Astrocyte of the cerebellum (primary cell): ENCODE results near the gene XBP1.
"Not testable (repeated sequence)": the region's sequence is repeated elsewhere in the genome, so short reads cannot be mapped to it uniquely, and the experiment has no call there.

Source experiments
- DNase-seq: peaks from one replicate; pipeline ENCODE4 v3.0.0-alpha.2; 2011; ENCODE audit warnings: low read depth
- H3K4me3 ChIP-seq: 2 replicates; pipeline ENCODE4 v1.5.1; 2011; ENCODE audit warnings: mild to moderate bottlenecking, low read depth, low read length, moderate library complexity
- in situ Hi-C: cut with HindIII; loops from 2 replicates; pipeline ENCODE4 v1.10.0; 2017; ENCODE audit warnings: low sequenced_read_pairs
- TF ChIP-seq, protein P1 (sequence below): IDR thresholded peaks from 2 replicates; pipeline ENCODE4 v1.5.1; 2012; ENCODE audit warnings: low read length, low read depth, moderate library complexity, mild to moderate bottlenecking; ENCODE audit errors: missing control alignments

Gene XBP1

DNA sequence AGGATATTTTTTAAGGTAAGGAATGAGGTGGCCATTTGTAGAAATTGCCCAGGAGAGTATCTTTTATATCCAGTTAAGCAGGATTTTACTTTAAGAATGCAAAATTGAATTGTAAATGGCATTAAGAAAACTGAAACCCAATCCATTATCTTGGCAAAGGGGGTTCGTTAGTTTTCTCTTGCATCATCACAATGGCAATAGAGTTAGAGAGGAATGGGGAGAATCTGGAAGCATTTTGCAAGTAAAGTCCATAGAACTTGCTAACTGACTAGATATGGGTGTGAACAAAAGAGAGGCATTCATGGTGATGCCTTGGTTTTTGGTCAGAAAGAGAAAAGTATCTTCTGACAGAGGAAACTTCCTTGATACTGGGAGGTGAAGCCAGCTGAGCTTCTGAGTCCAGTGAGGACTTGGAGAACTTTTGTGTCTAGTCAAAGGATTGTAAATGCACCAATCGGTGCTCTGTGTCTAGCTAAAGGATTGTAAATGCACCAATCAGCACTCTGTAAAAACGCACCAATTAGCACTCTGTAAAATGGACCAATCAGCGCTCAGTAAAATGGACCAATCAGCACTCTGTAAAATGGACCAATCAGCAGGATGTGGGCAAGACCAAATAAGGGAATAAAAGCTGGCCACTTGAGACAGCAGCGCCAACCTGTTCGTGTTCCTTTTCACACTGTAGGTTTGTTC is 31.5 kb downstream of the XBP1 start:
- TF ChIP-seq, protein P1, sequence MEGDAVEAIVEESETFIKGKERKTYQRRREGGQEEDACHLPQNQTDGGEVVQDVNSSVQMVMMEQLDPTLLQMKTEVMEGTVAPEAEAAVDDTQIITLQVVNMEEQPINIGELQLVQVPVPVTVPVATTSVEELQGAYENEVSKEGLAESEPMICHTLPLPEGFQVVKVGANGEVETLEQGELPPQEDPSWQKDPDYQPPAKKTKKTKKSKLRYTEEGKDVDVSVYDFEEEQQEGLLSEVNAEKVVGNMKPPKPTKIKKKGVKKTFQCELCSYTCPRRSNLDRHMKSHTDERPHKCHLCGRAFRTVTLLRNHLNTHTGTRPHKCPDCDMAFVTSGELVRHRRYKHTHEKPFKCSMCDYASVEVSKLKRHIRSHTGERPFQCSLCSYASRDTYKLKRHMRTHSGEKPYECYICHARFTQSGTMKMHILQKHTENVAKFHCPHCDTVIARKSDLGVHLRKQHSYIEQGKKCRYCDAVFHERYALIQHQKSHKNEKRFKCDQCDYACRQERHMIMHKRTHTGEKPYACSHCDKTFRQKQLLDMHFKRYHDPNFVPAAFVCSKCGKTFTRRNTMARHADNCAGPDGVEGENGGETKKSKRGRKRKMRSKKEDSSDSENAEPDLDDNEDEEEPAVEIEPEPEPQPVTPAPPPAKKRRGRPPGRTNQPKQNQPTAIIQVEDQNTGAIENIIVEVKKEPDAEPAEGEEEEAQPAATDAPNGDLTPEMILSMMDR: no peak
- in situ Hi-C loops: no loop called here
- no peak for DNase-seq

GRCh38 chr22:28766628-28767027 is 33.7 kb downstream of the XBP1 start:
- in situ Hi-C loops: no loop called here

More for the DNA sequence above, 31.5 kb downstream of the XBP1 start:
- no peak overlapping the region for H3K4me3 ChIP-seq

GRCh38 chr22:28762000-28762399 is 38.4 kb downstream of the XBP1 start:
- DNase-seq, H3K4me3 ChIP-seq, in situ Hi-C loops: not testable (repeated sequence)

More at GRCh38 chr22:28766628-28767027, 33.7 kb downstream of the XBP1 start:
- DNase-seq: no peak
- TF ChIP-seq, protein P1: no peak
- no peak overlapping the region for H3K4me3 ChIP-seq

GRCh38 chr22:28761449-28761755 is 39.0 kb downstream of the XBP1 start:
- TF ChIP-seq, protein P1: no peak
- DNase-seq: no peak
- in situ Hi-C loops: no loop called here
- no peak overlapping the region for H3K4me3 ChIP-seq

DNA sequence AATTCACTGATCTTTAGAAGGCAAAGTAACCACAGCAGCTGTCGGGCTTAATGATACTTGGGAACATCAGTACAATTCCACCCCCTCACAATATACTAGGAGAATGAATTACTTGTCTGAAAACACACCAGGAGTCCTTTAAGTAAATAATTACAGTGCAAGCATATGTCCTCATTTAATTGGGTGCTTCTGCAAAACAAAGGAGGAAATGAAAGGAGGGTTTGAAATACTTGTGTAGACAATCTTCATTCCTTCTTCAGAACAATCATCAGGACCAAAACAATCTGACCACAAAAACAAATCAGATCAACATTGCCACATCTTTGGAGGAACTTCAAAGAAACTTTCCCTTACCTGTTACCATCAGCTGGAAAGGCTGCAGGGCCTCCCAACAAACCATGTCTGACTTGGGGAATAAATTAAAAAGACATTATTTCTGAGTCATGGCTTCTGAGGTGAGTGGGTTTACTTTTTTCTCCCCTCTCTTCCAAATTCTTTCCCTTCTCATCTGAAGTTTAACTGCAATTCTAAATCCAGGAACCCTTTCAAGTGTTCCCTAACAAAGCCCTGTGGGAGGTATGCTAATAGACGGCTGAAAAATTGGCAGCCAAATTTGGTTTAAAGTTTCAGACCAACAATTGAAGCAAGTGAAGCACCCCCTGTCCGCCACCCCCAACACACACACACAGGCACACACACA is 40.4 kb downstream of the XBP1 start:
- in situ Hi-C loops: no loop called here
- no peak for DNase-seq
- H3K4me3 ChIP-seq: no peak overlapping the region
- TF ChIP-seq, protein P1: no peak

GRCh38 chr22:28754512-28754911 is 45.9 kb downstream of the XBP1 start:
- not testable (repeated sequence) for H3K4me3 ChIP-seq

GRCh38 chr22:28750471-28750881 is 49.9 kb downstream of the XBP1 start:
- H3K4me3 ChIP-seq: no peak overlapping the region
- in situ Hi-C loops: no loop called here
- DNase-seq: peak; percentile 65
- TF ChIP-seq, protein P1: no peak

More at GRCh38 chr22:28754512-28754911, 45.9 kb downstream of the XBP1 start:
- DNase-seq, in situ Hi-C loops: not testable (repeated sequence)
